ENCODE results near the gene SMIM8. TPM values are rescaled to one million over a fixed set of nuclear protein-coding genes. Genes with fewer than 3 reads are reported as not detected.

SMIM8 gene
- total and polyA plus RNA-seq, 10 donors: 4.2 to 18.6 (median 11.9) TPM

GRCh38 chr6:87283461-87283860 is 38.9 kb upstream of the SMIM8 start:
- no peaks in the 10 kb centered on the region for H3K9me3 ChIP-seq
- 56 to 83% (median 73%) methylated on average over 3 of the region's 3 CpGs for WGBS, 5 donors
- no peak for DNase-seq

DNA sequence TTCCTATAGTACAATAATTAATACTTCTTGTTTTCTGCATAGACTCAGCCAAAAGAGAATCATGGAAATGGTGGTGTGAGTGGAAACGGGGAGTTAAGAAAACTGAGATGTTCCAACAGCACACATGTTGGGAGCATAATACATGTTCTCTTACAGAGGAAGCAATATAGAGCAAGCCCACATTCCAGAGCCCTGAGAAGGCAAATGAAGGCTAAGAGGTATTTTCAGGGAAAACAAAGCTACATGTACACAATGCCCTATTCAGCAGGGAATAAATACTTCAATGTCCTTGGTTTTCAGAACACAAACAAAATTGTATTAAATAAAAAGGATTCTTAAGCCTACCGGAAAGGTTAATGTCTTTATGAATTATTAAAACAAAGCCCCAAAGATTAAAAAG is 35.1 kb upstream of the SMIM8 start:
- TF ChIP-seq POLR2AphosphoS5 (IDR thresholded peaks at IDR 0.05): no peak
- TF ChIP-seq, protein P1, sequence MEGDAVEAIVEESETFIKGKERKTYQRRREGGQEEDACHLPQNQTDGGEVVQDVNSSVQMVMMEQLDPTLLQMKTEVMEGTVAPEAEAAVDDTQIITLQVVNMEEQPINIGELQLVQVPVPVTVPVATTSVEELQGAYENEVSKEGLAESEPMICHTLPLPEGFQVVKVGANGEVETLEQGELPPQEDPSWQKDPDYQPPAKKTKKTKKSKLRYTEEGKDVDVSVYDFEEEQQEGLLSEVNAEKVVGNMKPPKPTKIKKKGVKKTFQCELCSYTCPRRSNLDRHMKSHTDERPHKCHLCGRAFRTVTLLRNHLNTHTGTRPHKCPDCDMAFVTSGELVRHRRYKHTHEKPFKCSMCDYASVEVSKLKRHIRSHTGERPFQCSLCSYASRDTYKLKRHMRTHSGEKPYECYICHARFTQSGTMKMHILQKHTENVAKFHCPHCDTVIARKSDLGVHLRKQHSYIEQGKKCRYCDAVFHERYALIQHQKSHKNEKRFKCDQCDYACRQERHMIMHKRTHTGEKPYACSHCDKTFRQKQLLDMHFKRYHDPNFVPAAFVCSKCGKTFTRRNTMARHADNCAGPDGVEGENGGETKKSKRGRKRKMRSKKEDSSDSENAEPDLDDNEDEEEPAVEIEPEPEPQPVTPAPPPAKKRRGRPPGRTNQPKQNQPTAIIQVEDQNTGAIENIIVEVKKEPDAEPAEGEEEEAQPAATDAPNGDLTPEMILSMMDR (IDR thresholded peaks at IDR 0.05 in 8 of 11, conservative IDR thresholded peaks at IDR 0.05 in 3 of 11): no peak
- TF ChIP-seq POLR2A (IDR thresholded peaks at IDR 0.05): no peak
- intact Hi-C loops (cut with DNase I; ENCODE audit: low total_unique reads): no loop called here
- WGBS, 5 donors: 75 to 89% (median 77%) methylated on average over 2 of the region's 2 CpGs

More at GRCh38 chr6:87283461-87283860, 38.9 kb upstream of the SMIM8 start:
- Histone ChIP-seq H3K4me3 (no peak overlapping the region), H3K4me1 (no peaks in the 10 kb centered on the region), H3K27ac (no peak overlapping the region), H3K27me3 (replicated peaks in 1 of 7) (peaks cover 0 to 5% (median 0%) of the 10 kb centered on the region in 7 donors), H3K36me3 (no peaks in the 10 kb centered on the region)
- intact Hi-C loops (cut with DNase I; ENCODE audit: low total_unique reads): no loop called here
- TF ChIP-seq POLR2AphosphoS5 (IDR thresholded peaks at IDR 0.05): no peak
- no peak for TF ChIP-seq POLR2A (IDR thresholded peaks at IDR 0.05)
- TF ChIP-seq, protein P1 (IDR thresholded peaks at IDR 0.05 in 8 of 11, conservative IDR thresholded peaks at IDR 0.05 in 3 of 11): no peak

GRCh38 chr6:87289571-87289970 is 32.8 kb upstream of the SMIM8 start:
- WGBS, 5 donors: 42 to 87% (median 75%) methylated on average over 3 of the region's 3 CpGs
- TF ChIP-seq POLR2AphosphoS5 (IDR thresholded peaks at IDR 0.05) (no peak), POLR2A (IDR thresholded peaks at IDR 0.05) (no peak)
- TF ChIP-seq, protein P1 (IDR thresholded peaks at IDR 0.05 in 8 of 11, conservative IDR thresholded peaks at IDR 0.05 in 3 of 11): no peak
- Histone ChIP-seq H3K4me3 (no peak overlapping the region), H3K27me3 (replicated peaks in 1 of 7) (peaks cover 0 to 14% (median 0%) of the 10 kb centered on the region in 7 donors), H3K4me1 (no peaks in the 10 kb centered on the region), H3K36me3 (no peaks in the 10 kb centered on the region), H3K27ac (peak overlapping the region in 1 of 8 donors; percentile 49), H3K9me3 (no peaks in the 10 kb centered on the region)
- no peak for DNase-seq
- intact Hi-C loops (cut with DNase I; ENCODE audit: low total_unique reads): no loop called here

More for the DNA sequence above, 35.1 kb upstream of the SMIM8 start:
- DNase-seq: no peak
- peaks cover 0 to 5% (median 0%) of the 10 kb centered on the region in 7 donors for H3K27me3 ChIP-seq (replicated peaks in 1 of 7)
- no peaks in the 10 kb centered on the region for H3K4me1 ChIP-seq
- H3K36me3 ChIP-seq: no peaks in the 10 kb centered on the region
- no peaks in the 10 kb centered on the region for H3K9me3 ChIP-seq
- H3K4me3 ChIP-seq: no peak overlapping the region
- H3K27ac ChIP-seq: peak overlapping the region in 2 of 8 donors; percentile 12 to 44

GRCh38 chr6:87291883-87292282 is 30.5 kb upstream of the SMIM8 start:
- WGBS, 5 donors: 82 to 94% (median 85%) methylated on average over 2 of the region's 2 CpGs
- no peak overlapping the region for H3K27ac ChIP-seq
- TF ChIP-seq POLR2A (IDR thresholded peaks at IDR 0.05) (no peak), POLR2AphosphoS5 (IDR thresholded peaks at IDR 0.05) (no peak)
- TF ChIP-seq, protein P1 (IDR thresholded peaks at IDR 0.05 in 8 of 11, conservative IDR thresholded peaks at IDR 0.05 in 3 of 11): no peak
- peaks cover 0 to 18% (median 0%) of the 10 kb centered on the region in 7 donors for H3K27me3 ChIP-seq (replicated peaks in 1 of 7)
- H3K9me3 ChIP-seq: no peaks in the 10 kb centered on the region
- no peak for DNase-seq
- intact Hi-C loops (cut with DNase I; ENCODE audit: low total_unique reads): no loop called here
- no peaks in the 10 kb centered on the region for H3K4me1 ChIP-seq
- no peaks in the 10 kb centered on the region for H3K36me3 ChIP-seq
- H3K4me3 ChIP-seq: no peak overlapping the region

Measured in spleen (tissue), 11 donors.